Measurements from ENCODE around the gene TRIM43B.
"Not testable (repeated sequence)": the region's sequence is repeated elsewhere in the genome, so short reads cannot be mapped to it uniquely, and the experiment has no call there.

Gene TRIM43B

GRCh38 chr2:95484654-95485053, at the start of gene TRIM43B:
Gene TRIM43B, minus strand, starts transcription at chr2:95484754. Its CDS starts 2,040 bp downstream, at chr2:95482714.
- H3K27me3 Mint-ChIP-seq (ENCODE audit: low read depth); H3K4me1 Mint-ChIP-seq (ENCODE audit: low read depth); H3K36me3 Mint-ChIP-seq (ENCODE audit: low read depth); H3K9me3 Mint-ChIP-seq; H3K4me3 Mint-ChIP-seq; H3K27ac Mint-ChIP-seq: not testable (repeated sequence)

- H3K4me3 Mint-ChIP-seq = no peak overlapping the region
- no peaks in the 10 kb centered on the region for H3K27me3 Mint-ChIP-seq (ENCODE audit: low read depth)
- H3K27ac Mint-ChIP-seq = no peak overlapping the region
- H3K4me1 Mint-ChIP-seq (ENCODE audit: low read depth) = peaks cover 18% of the 10 kb centered on the region
- no peaks in the 10 kb centered on the region for H3K9me3 Mint-ChIP-seq
- H3K36me3 Mint-ChIP-seq (ENCODE audit: low read depth) = peaks cover 41% of the 10 kb centered on the region
These were observed 46.8 kb upstream of the TRIM43B start for GRCh38 chr2:95531254-95531771.

GRCh38 chr2:95530734-95531133, 46.2 kb upstream of the TRIM43B start:
- peaks cover 43% of the 10 kb centered on the region for H3K36me3 Mint-ChIP-seq (ENCODE audit: low read depth)
- peaks cover 22% of the 10 kb centered on the region for H3K4me1 Mint-ChIP-seq (ENCODE audit: low read depth)
- H3K9me3 Mint-ChIP-seq = no peaks in the 10 kb centered on the region
- no peak overlapping the region for H3K4me3 Mint-ChIP-seq
- H3K27ac Mint-ChIP-seq = no peak overlapping the region
- H3K27me3 Mint-ChIP-seq (ENCODE audit: low read depth) = no peaks in the 10 kb centered on the region

GRCh38 chr2:95526360-95527341, 42.1 kb upstream of the TRIM43B start:
- peak overlapping the region; percentile 93 for H3K4me3 Mint-ChIP-seq
- peak overlapping the region; percentile 84 for H3K27ac Mint-ChIP-seq
- no peaks in the 10 kb centered on the region for H3K9me3 Mint-ChIP-seq
- H3K36me3 Mint-ChIP-seq (ENCODE audit: low read depth) = peaks cover 31% of the 10 kb centered on the region
- peaks cover 2% of the 10 kb centered on the region for H3K27me3 Mint-ChIP-seq (ENCODE audit: low read depth)
- H3K4me1 Mint-ChIP-seq (ENCODE audit: low read depth) = peaks cover 29% of the 10 kb centered on the region

GRCh38 chr2:95525294-95526035, 40.9 kb upstream of the TRIM43B start:
- Mint-ChIP-seq H3K36me3 (ENCODE audit: low read depth) (peaks cover 20% of the 10 kb centered on the region), H3K27ac (peak overlapping the region; percentile 84), H3K4me1 (ENCODE audit: low read depth) (peaks cover 26% of the 10 kb centered on the region), H3K27me3 (ENCODE audit: low read depth) (peaks cover 4% of the 10 kb centered on the region), H3K4me3 (peak overlapping the region; percentile 93), H3K9me3 (no peaks in the 10 kb centered on the region)

GRCh38 chr2:95524195-95524594, 39.6 kb upstream of the TRIM43B start:
- H3K36me3 Mint-ChIP-seq (ENCODE audit: low read depth) = peaks cover 10% of the 10 kb centered on the region
- H3K4me1 Mint-ChIP-seq (ENCODE audit: low read depth) = peaks cover 17% of the 10 kb centered on the region
- peak overlapping the region; percentile 67 for H3K4me3 Mint-ChIP-seq
- no peak overlapping the region for H3K27ac Mint-ChIP-seq
- peaks cover 4% of the 10 kb centered on the region for H3K27me3 Mint-ChIP-seq (ENCODE audit: low read depth)
- H3K9me3 Mint-ChIP-seq = no peaks in the 10 kb centered on the region

GRCh38 chr2:95514718-95515117, 30.2 kb upstream of the TRIM43B start:
- no peaks in the 10 kb centered on the region for H3K4me1 Mint-ChIP-seq (ENCODE audit: low read depth)
- no peaks in the 10 kb centered on the region for H3K36me3 Mint-ChIP-seq (ENCODE audit: low read depth)
- peaks cover 28% of the 10 kb centered on the region for H3K27me3 Mint-ChIP-seq (ENCODE audit: low read depth)
- H3K4me3 Mint-ChIP-seq = no peak overlapping the region
- H3K9me3 Mint-ChIP-seq = no peaks in the 10 kb centered on the region
- H3K27ac Mint-ChIP-seq = no peak overlapping the region

GRCh38 chr2:95514226-95514625, 29.7 kb upstream of the TRIM43B start:
- H3K4me3 Mint-ChIP-seq; H3K27ac Mint-ChIP-seq; H3K4me1 Mint-ChIP-seq (ENCODE audit: low read depth); H3K36me3 Mint-ChIP-seq (ENCODE audit: low read depth); H3K9me3 Mint-ChIP-seq: not testable (repeated sequence)
- peaks cover 31% of the 10 kb centered on the region for H3K27me3 Mint-ChIP-seq (ENCODE audit: low read depth)

GRCh38 chr2:95509408-95509807, 24.9 kb upstream of the TRIM43B start:
- Mint-ChIP-seq H3K27ac (no peak overlapping the region), H3K9me3 (no peaks in the 10 kb centered on the region), H3K4me1 (ENCODE audit: low read depth) (no peaks in the 10 kb centered on the region), H3K4me3 (no peak overlapping the region), H3K36me3 (ENCODE audit: low read depth) (no peaks in the 10 kb centered on the region), H3K27me3 (ENCODE audit: low read depth) (peaks cover 11% of the 10 kb centered on the region)

- H3K4me3 Mint-ChIP-seq = no peak overlapping the region
- no peaks in the 10 kb centered on the region for H3K36me3 Mint-ChIP-seq (ENCODE audit: low read depth)
- H3K4me1 Mint-ChIP-seq (ENCODE audit: low read depth) = no peaks in the 10 kb centered on the region
- no peaks in the 10 kb centered on the region for H3K9me3 Mint-ChIP-seq
- no peak overlapping the region for H3K27ac Mint-ChIP-seq
- H3K27me3 Mint-ChIP-seq (ENCODE audit: low read depth) = peaks cover 11% of the 10 kb centered on the region
These were observed 20.7 kb upstream of the TRIM43B start for GRCh38 chr2:95505222-95505621.

- Mint-ChIP-seq H3K27ac (no peak overlapping the region), H3K4me3 (no peak overlapping the region), H3K9me3 (no peaks in the 10 kb centered on the region), H3K27me3 (ENCODE audit: low read depth) (peaks cover 11% of the 10 kb centered on the region), H3K36me3 (ENCODE audit: low read depth) (no peaks in the 10 kb centered on the region), H3K4me1 (ENCODE audit: low read depth) (no peaks in the 10 kb centered on the region)
These were observed 16.3 kb upstream of the TRIM43B start for GRCh38 chr2:95500854-95501253.

- not testable (repeated sequence) for H3K27ac Mint-ChIP-seq; H3K9me3 Mint-ChIP-seq; H3K4me1 Mint-ChIP-seq (ENCODE audit: low read depth); H3K36me3 Mint-ChIP-seq (ENCODE audit: low read depth); H3K4me3 Mint-ChIP-seq
- peaks cover 14% of the 10 kb centered on the region for H3K27me3 Mint-ChIP-seq (ENCODE audit: low read depth)
These were observed 7.5 kb upstream of the TRIM43B start for GRCh38 chr2:95492076-95492475.

GRCh38 chr2:95475025-95475424, 9.5 kb downstream of the TRIM43B start:
- H3K4me1 Mint-ChIP-seq (ENCODE audit: low read depth); H3K27me3 Mint-ChIP-seq (ENCODE audit: low read depth); H3K27ac Mint-ChIP-seq; H3K9me3 Mint-ChIP-seq; H3K4me3 Mint-ChIP-seq; H3K36me3 Mint-ChIP-seq (ENCODE audit: low read depth): not testable (repeated sequence)

- not testable (repeated sequence) for H3K4me1 Mint-ChIP-seq (ENCODE audit: low read depth); H3K27ac Mint-ChIP-seq; H3K27me3 Mint-ChIP-seq (ENCODE audit: low read depth); H3K36me3 Mint-ChIP-seq (ENCODE audit: low read depth); H3K4me3 Mint-ChIP-seq; H3K9me3 Mint-ChIP-seq
These were observed 16.6 kb downstream of the TRIM43B start for GRCh38 chr2:95467984-95468383.

- H3K36me3 Mint-ChIP-seq (ENCODE audit: low read depth); H3K4me3 Mint-ChIP-seq; H3K4me1 Mint-ChIP-seq (ENCODE audit: low read depth); H3K27me3 Mint-ChIP-seq (ENCODE audit: low read depth); H3K9me3 Mint-ChIP-seq; H3K27ac Mint-ChIP-seq: not testable (repeated sequence)
These were observed 18.0 kb downstream of the TRIM43B start for GRCh38 chr2:95466572-95466971.

All from T-helper 1 cell treated with Interleukin-12 subunit alpha and Interleukin-12 subunit beta and Interleukin-4 antibody, amounts not matched to agents 30 μg/mL and 1 μg/mL, for 36 hours (primary cell).